PC-3 (cell line): Measurements from ENCODE around the gene PRSS27. TPM values are rescaled to one million over a fixed set of nuclear protein-coding genes. Genes with fewer than 3 reads are reported as not detected.
"Not testable (repeated sequence)": the region's sequence is repeated elsewhere in the genome, so short reads cannot be mapped to it uniquely, and the experiment has no call there.

Experiments used
- ATAC-seq: fragments of 200-7000 bp; cut with Tn5 transposase; 2 replicates; pipeline ENCODE4 v1.9.1; 2020; ENCODE audit warnings: mild to moderate bottlenecking, moderate library complexity
- BruUV-seq: library from RNA; stranded (reverse); fragments of 400-500 nt; replicated peaks from 2 replicates; lab custom pipeline; 2021; lab: Mats Ljungman, UMichigan
- CTCF ChIA-PET: fragments of 300-600 bp; sonication (Branson Sonifier 250); formaldehyde crosslinking; loops from one replicate; lab custom pipeline; 2022; ENCODE audit warnings: antibody characterized with exemption; lab: Charles Lee
- POLR2A ChIA-PET: fragments of 300-600 bp; sonication (Branson Sonifier 250); formaldehyde crosslinking; loops from one replicate; lab custom pipeline; 2022; ENCODE audit warnings: antibody characterized with exemption; ENCODE audit not compliant: unreplicated experiment; lab: Charles Lee
- DNase-seq: peaks from one replicate; pipeline ENCODE4 v3.0.0-alpha.2; 2015
- H2AFZ ChIP-seq: fragments of 300-600 bp; sonication (generic); 2 replicates; pipeline ENCODE4 v1.6.0; 2016; ENCODE audit warnings: antibody characterized with exemption, low read length
- H3F3A ChIP-seq: fragments of 300-600 bp; sonication (generic); one replicate; pipeline ENCODE4 v1.6.0; 2017; ENCODE audit warnings: antibody characterized with exemption, low read length, control low read depth, mild to moderate bottlenecking; ENCODE audit not compliant: unreplicated experiment
- H3K27ac ChIP-seq: fragments of 300-600 bp; sonication (generic); 2 replicates; pipeline ENCODE4 v1.5.1; 2016; ENCODE audit warnings: mild to moderate bottlenecking, low read length
- H3K27me3 ChIP-seq: fragments of 300-600 bp; sonication (generic); 2 replicates; pipeline ENCODE4 v1.6.1; 2016; ENCODE audit warnings: low read length, mixed read lengths
- H3K36me3 ChIP-seq: fragments of 300-600 bp; sonication (generic); 2 replicates; pipeline ENCODE4 v1.6.1; 2016; ENCODE audit warnings: low read depth, mixed run types, low read length, mixed read lengths
- H3K4me1 ChIP-seq: fragments of 300-600 bp; sonication (generic); 2 replicates; pipeline ENCODE4 v1.5.1; 2016; ENCODE audit warnings: low read length; ENCODE audit not compliant: insufficient read depth
- H3K4me2 ChIP-seq: fragments of 300-600 bp; sonication (generic); 2 replicates; pipeline ENCODE4 v1.6.0; 2016; ENCODE audit warnings: low read length
- H3K4me3 ChIP-seq: fragments of 300-600 bp; sonication (generic); 2 replicates; pipeline ENCODE4 v1.5.1; 2016; ENCODE audit warnings: mild to moderate bottlenecking, low read length, mixed read lengths
- H3K79me2 ChIP-seq: fragments of 300-600 bp; sonication (generic); 2 replicates; pipeline ENCODE4 v1.6.1; 2017; ENCODE audit warnings: low read length, mixed read lengths
- H3K9ac ChIP-seq: fragments of 300-600 bp; sonication (generic); 2 replicates; pipeline ENCODE4 v1.6.0; 2016; ENCODE audit warnings: mild to moderate bottlenecking, low read length
- H3K9me2 ChIP-seq: fragments of 300-600 bp; sonication (generic); replicated peaks from 2 replicates; pipeline ENCODE4 v1.6.1; 2016; ENCODE audit warnings: mixed run types, low read length, mixed read lengths
- H3K9me3 ChIP-seq: fragments of 300-600 bp; sonication (generic); 2 replicates; pipeline ENCODE4 v1.6.1; 2016; ENCODE audit warnings: low read length, mixed read lengths
- H4K20me1 ChIP-seq: fragments of 300-600 bp; sonication (generic); 2 replicates; pipeline ENCODE4 v1.6.1; 2016; ENCODE audit warnings: low read length, mixed read lengths
- EZH2 ChIP-seq: fragments of 300-600 bp; sonication (generic); IDR thresholded peaks from one replicate; pipeline ENCODE4 v1.6.1; 2017; ENCODE audit warnings: antibody characterized with exemption, mild to moderate bottlenecking, low read length; ENCODE audit not compliant: unreplicated experiment
- EZH2phosphoT487 ChIP-seq: fragments of 300-600 bp; sonication (generic); IDR thresholded peaks from 2 replicates; pipeline ENCODE4 v1.6.1; 2018; ENCODE audit warnings: mild to moderate bottlenecking, antibody characterized with exemption, low read length, borderline replicate concordance
- intact Hi-C: fragments of 100-400 bp; cut with micrococcal nuclease; formaldehyde crosslinking; loops from 2 replicates; pipeline ENCODE4 v1.9.0; 2023
- total RNA-seq: library from RNA; depleted of rRNA; stranded (reverse); fragments of >200 nt; gene quantifications from 2 replicates; pipeline ENCODE4 v1.2.3, GENCODE V29; 2014
- TF ChIP-seq, protein P1 (sequence below): fragments of 300-600 bp; sonication (generic); conservative IDR thresholded peaks from 2 replicates; pipeline ENCODE4 v1.5.1; 2017; ENCODE audit warnings: antibody characterized with exemption, low read depth, mild to moderate bottlenecking, low read length

Gene PRSS27
- total RNA-seq, 1 experiment from 2014 or later, result 1.2 TPM

GRCh38 chr16:2671741-2672140, 48.3 kb downstream of the PRSS27 start:
- Histone ChIP-seq H3K27ac (no peak overlapping the region), H3K4me3 (peak overlapping the region; percentile 67), H3K4me1 (peaks cover 16% of the 10 kb centered on the region), H3K4me2 (peak overlapping the region; percentile 82), H3F3A (no peaks in the 10 kb centered on the region), H3K9ac (peak overlapping the region; percentile 49; the same call in 1 of the 2 replicates), H3K9me2 (no peaks in the 10 kb centered on the region), H4K20me1 (no peaks in the 10 kb centered on the region), H3K36me3 (no peaks in the 10 kb centered on the region), H3K79me2 (peaks cover 12% of the 10 kb centered on the region), H2AFZ (no peak overlapping the region), H3K27me3 (no peaks in the 10 kb centered on the region), H3K9me3 (no peaks in the 10 kb centered on the region)
- DNase-seq (no peak), ATAC-seq (no peak)
- intact Hi-C loops, result no loop called here
- CTCF ChIA-PET, result no interaction called here
- BruUV-seq, result no TSS peak
- POLR2A ChIA-PET, result no interaction called here
- TF ChIP-seq, protein P1, sequence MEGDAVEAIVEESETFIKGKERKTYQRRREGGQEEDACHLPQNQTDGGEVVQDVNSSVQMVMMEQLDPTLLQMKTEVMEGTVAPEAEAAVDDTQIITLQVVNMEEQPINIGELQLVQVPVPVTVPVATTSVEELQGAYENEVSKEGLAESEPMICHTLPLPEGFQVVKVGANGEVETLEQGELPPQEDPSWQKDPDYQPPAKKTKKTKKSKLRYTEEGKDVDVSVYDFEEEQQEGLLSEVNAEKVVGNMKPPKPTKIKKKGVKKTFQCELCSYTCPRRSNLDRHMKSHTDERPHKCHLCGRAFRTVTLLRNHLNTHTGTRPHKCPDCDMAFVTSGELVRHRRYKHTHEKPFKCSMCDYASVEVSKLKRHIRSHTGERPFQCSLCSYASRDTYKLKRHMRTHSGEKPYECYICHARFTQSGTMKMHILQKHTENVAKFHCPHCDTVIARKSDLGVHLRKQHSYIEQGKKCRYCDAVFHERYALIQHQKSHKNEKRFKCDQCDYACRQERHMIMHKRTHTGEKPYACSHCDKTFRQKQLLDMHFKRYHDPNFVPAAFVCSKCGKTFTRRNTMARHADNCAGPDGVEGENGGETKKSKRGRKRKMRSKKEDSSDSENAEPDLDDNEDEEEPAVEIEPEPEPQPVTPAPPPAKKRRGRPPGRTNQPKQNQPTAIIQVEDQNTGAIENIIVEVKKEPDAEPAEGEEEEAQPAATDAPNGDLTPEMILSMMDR, result no peak
- TF ChIP-seq EZH2 (no peak), EZH2phosphoT487 (no peak)

- H4K20me1 ChIP-seq, H3K9me3 ChIP-seq, H3F3A ChIP-seq, H3K4me3 ChIP-seq, ATAC-seq, H2AFZ ChIP-seq, intact Hi-C loops, POLR2A ChIA-PET, BruUV-seq, H3K9ac ChIP-seq, H3K36me3 ChIP-seq, H3K9me2 ChIP-seq, H3K27me3 ChIP-seq, CTCF ChIA-PET, H3K27ac ChIP-seq, H3K4me2 ChIP-seq: not testable (repeated sequence)
- Histone ChIP-seq H3K4me1 (peaks cover 15% of the 10 kb centered on the region), H3K79me2 (peaks cover 12% of the 10 kb centered on the region)
- peak; percentile 21 for DNase-seq
- TF ChIP-seq, protein P1, result peak; percentile 46
Measured at GRCh38 chr16:2671193-2671592, 48.8 kb downstream of the PRSS27 start.

- H3K27ac ChIP-seq, H4K20me1 ChIP-seq, H3K4me2 ChIP-seq, CTCF ChIA-PET, H3K9me3 ChIP-seq, H2AFZ ChIP-seq, H3F3A ChIP-seq, H3K4me3 ChIP-seq, H3K9ac ChIP-seq, H3K36me3 ChIP-seq, H3K27me3 ChIP-seq, H3K9me2 ChIP-seq, BruUV-seq, intact Hi-C loops, ATAC-seq, POLR2A ChIA-PET: not testable (repeated sequence)
- Histone ChIP-seq H3K79me2 (peaks cover 12% of the 10 kb centered on the region), H3K4me1 (peaks cover 15% of the 10 kb centered on the region)
- TF ChIP-seq, protein P1, result peak; percentile 49
- peak; percentile 60 for DNase-seq
Measured at GRCh38 chr16:2670017-2670416, 50.0 kb downstream of the PRSS27 start.

DNA sequence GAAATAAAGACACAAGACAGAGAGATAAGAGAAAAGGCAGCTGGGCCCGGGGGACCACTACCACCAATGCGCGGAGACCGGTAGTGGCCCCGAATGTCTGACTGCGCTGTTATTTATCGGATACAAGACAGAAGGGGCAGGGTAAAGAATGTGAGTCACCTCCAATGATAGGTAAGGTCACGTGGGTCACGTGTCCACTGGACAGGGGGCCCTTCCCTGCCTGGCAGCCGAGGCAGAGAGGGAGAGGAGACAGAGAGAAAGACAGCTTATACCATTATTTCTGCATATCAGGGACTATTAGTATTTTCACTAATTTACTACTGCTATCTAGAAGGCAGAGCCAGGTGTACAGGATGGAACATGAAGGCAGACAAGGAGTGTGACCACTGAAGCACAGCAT, 50.4 kb downstream of the PRSS27 start:
- H3K4me3 ChIP-seq, POLR2A ChIA-PET, H3K36me3 ChIP-seq, intact Hi-C loops, H3K9ac ChIP-seq, ATAC-seq, DNase-seq, H3K9me3 ChIP-seq, H4K20me1 ChIP-seq, H2AFZ ChIP-seq, CTCF ChIA-PET, H3K27ac ChIP-seq, H3F3A ChIP-seq, H3K4me2 ChIP-seq, BruUV-seq, H3K27me3 ChIP-seq, H3K9me2 ChIP-seq: not testable (repeated sequence)
- H3K4me1 ChIP-seq, result peaks cover 19% of the 10 kb centered on the region
- H3K79me2 ChIP-seq, result peaks cover 12% of the 10 kb centered on the region

DNA sequence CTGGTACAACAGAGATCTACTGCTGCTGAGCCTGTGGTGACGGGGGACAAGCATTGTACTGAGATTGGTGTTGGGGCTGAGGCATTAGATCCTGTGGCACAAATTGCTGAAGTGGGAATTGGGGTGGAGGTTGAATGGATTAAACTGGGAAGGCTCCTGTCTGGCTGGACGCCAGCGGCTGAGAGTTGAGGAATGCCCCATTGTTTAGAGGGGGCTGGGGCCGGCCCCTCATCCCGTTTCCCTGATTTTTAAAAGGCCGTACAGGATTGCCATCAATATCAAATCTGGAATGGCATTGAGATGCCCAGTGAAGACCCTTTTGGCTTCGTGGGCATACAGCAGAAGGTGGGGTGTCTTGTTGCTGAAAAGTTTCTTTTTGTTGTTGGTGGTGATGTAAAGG, 53.4 kb downstream of the PRSS27 start:
- H3K9ac ChIP-seq, H3K27ac ChIP-seq, H3K79me2 ChIP-seq, BruUV-seq, intact Hi-C loops, H3K9me2 ChIP-seq, ATAC-seq, DNase-seq, CTCF ChIA-PET, H2AFZ ChIP-seq, H3K9me3 ChIP-seq, H4K20me1 ChIP-seq, H3K4me2 ChIP-seq, H3K4me3 ChIP-seq, H3F3A ChIP-seq, POLR2A ChIA-PET, H3K36me3 ChIP-seq, H3K27me3 ChIP-seq: not testable (repeated sequence)
- peaks cover 28% of the 10 kb centered on the region for H3K4me1 ChIP-seq
